ENCODE results near the gene CLEC18A.

DNA sequence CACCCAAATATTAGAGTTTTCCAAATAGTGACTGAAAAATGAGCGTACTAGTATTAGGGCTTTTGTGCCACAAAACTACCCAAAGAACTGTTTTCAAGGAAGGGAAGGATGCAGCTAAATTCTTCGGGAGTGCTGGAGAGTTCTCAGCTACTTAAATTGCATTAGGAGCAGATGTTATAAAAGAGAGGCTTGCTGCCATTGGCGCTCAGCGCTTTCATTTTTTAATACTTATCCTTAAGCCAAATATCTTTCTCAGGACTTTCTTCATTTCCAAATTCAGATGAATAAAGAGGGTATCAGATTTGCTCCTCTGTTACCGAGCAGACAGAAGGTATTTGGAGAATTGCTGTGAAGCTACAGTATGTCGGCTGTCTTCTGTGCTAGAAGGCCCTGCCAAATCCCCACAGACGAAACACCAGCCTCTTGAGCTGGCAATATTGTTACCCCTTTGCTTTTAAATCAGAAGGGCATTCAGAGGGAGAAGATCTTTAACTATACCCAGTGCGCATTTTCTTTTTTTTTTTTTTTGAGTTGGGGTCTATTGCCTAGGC lies 47.2 kb upstream of the CLEC18A start:
- TF ChIP-seq POLR2A (IDR thresholded peaks at IDR 0.05; ENCODE audit: control extremely low read depth in 1 of 2, low read depth in 2 of 2, low read length in 2 of 2) = no peak
- TF ChIP-seq, protein P1, sequence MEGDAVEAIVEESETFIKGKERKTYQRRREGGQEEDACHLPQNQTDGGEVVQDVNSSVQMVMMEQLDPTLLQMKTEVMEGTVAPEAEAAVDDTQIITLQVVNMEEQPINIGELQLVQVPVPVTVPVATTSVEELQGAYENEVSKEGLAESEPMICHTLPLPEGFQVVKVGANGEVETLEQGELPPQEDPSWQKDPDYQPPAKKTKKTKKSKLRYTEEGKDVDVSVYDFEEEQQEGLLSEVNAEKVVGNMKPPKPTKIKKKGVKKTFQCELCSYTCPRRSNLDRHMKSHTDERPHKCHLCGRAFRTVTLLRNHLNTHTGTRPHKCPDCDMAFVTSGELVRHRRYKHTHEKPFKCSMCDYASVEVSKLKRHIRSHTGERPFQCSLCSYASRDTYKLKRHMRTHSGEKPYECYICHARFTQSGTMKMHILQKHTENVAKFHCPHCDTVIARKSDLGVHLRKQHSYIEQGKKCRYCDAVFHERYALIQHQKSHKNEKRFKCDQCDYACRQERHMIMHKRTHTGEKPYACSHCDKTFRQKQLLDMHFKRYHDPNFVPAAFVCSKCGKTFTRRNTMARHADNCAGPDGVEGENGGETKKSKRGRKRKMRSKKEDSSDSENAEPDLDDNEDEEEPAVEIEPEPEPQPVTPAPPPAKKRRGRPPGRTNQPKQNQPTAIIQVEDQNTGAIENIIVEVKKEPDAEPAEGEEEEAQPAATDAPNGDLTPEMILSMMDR (IDR thresholded peaks at IDR 0.05; ENCODE audit: control extremely low read depth in 1 of 3, insufficient read depth in 1 of 3, low read depth in 1 of 3, low read length in 3 of 3) = no peak
- TF ChIP-seq CHD2 (IDR thresholded peaks at IDR 0.05; ENCODE audit: low read length) = no peak
- no peak for TF ChIP-seq EZH2 (IDR thresholded peaks at IDR 0.05; ENCODE audit: low read depth, low read length, severe bottlenecking)
- TF ChIP-seq POLR2AphosphoS5 (IDR thresholded peaks at IDR 0.05; ENCODE audit: low read depth, low read length) = no peak
- TF ChIP-seq BCL11A (IDR thresholded peaks at IDR 0.05; ENCODE audit: low read depth in 2 of 2, low read length in 2 of 2) = no peak
- TF ChIP-seq, protein P2, sequence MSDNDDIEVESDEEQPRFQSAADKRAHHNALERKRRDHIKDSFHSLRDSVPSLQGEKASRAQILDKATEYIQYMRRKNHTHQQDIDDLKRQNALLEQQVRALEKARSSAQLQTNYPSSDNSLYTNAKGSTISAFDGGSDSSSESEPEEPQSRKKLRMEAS (IDR thresholded peaks at IDR 0.05) = no peak

Data from H1 (cell line).